H9 (cell line): ENCODE data around the gene ASCL3. TPM values are rescaled to one million over a fixed set of nuclear protein-coding genes. Genes with fewer than 3 reads are reported as not detected.
A peak's percentile ranks its signal among the peaks of the same experiment; 100 is the strongest.

ENCODE experiments used
- DNase-seq: peaks from one replicate; pipeline ENCODE4 v3.0.0-alpha.2; 2017
- H2AFZ ChIP-seq: one replicate; pipeline ENCODE4 v1.6.1; 2013; ENCODE audit warnings: mild to moderate bottlenecking, low read length, control low read depth, moderate library complexity
- H2AK5ac ChIP-seq: 2 replicates; pipeline ENCODE4 v1.6.1; 2013; ENCODE audit warnings: low read length, control low read depth, mixed read lengths; ENCODE audit not compliant: insufficient read length
- H2BK120ac ChIP-seq: one replicate; pipeline ENCODE4 v1.6.1; 2013; ENCODE audit warnings: low read depth, mild to moderate bottlenecking, low read length, control low read depth, inconsistent platforms; ENCODE audit not compliant: poor library complexity, severe bottlenecking
- H2BK12ac ChIP-seq: 2 replicates; pipeline ENCODE4 v1.6.1; 2013; ENCODE audit warnings: low read length, control low read depth, mixed read lengths, low read depth; ENCODE audit not compliant: insufficient read length
- H2BK15ac ChIP-seq: 2 replicates; pipeline ENCODE4 v1.6.1; 2013; ENCODE audit warnings: low read depth, low read length, control low read depth
- H2BK20ac ChIP-seq: one replicate; pipeline ENCODE4 v1.6.1; 2013; ENCODE audit warnings: low read depth, mild to moderate bottlenecking, low read length, control low read depth, inconsistent platforms; ENCODE audit not compliant: poor library complexity, severe bottlenecking
- H2BK5ac ChIP-seq: 2 replicates; pipeline ENCODE4 v1.6.1; 2013; ENCODE audit warnings: low read length, control low read depth, mixed read lengths; ENCODE audit not compliant: insufficient read length
- H3K14ac ChIP-seq: 2 replicates; pipeline ENCODE4 v1.6.1; 2013; ENCODE audit warnings: low read length, control low read depth; ENCODE audit not compliant: insufficient read depth
- H3K18ac ChIP-seq: 2 replicates; pipeline ENCODE4 v1.6.1; 2013; ENCODE audit warnings: low read depth, mild to moderate bottlenecking, mixed read lengths, low read length, control low read depth; ENCODE audit not compliant: insufficient read length
- H3K23ac ChIP-seq: 2 replicates; pipeline ENCODE4 v1.6.1; 2013; ENCODE audit warnings: low read length, control low read depth, mixed read lengths, low read depth; ENCODE audit not compliant: insufficient read length
- H3K23me2 ChIP-seq: 2 replicates; pipeline ENCODE4 v1.6.1; 2013; ENCODE audit warnings: low read depth, mild to moderate bottlenecking, mixed read lengths, low read length, control low read depth; ENCODE audit not compliant: insufficient read length, poor library complexity, severe bottlenecking
- H3K27ac ChIP-seq: 2 replicates; pipeline ENCODE4 v1.5.1; 2013; ENCODE audit warnings: low read length, control low read depth, mixed read lengths, low read depth; ENCODE audit not compliant: insufficient read length
- H3K27me3 ChIP-seq: 2 replicates; pipeline ENCODE4 v1.6.1; 2013; ENCODE audit warnings: low read length, control low read depth, inconsistent platforms; ENCODE audit not compliant: insufficient read depth
- H3K4ac ChIP-seq: 2 replicates; pipeline ENCODE4 v1.6.1; 2013; ENCODE audit warnings: low read depth, mild to moderate bottlenecking, control low read depth, inconsistent platforms, low read length, moderate library complexity
- H3K4me1 ChIP-seq: 2 replicates; pipeline ENCODE4 v1.6.1; 2013; ENCODE audit warnings: low read length, control low read depth, inconsistent platforms; ENCODE audit not compliant: insufficient read depth
- H3K4me2 ChIP-seq: 2 replicates; pipeline ENCODE4 v1.6.1; 2013; ENCODE audit warnings: low read length, control low read depth, mixed read lengths; ENCODE audit not compliant: insufficient read length, insufficient read depth
- H3K56ac ChIP-seq: 2 replicates; pipeline ENCODE4 v1.6.1; 2013; ENCODE audit warnings: low read depth, mild to moderate bottlenecking, mixed read lengths, low read length, control low read depth; ENCODE audit not compliant: insufficient read length
- H3K79me1 ChIP-seq: 2 replicates; pipeline ENCODE4 v1.6.1; 2013; ENCODE audit warnings: low read depth, mild to moderate bottlenecking, moderate library complexity, low read length, control low read depth, inconsistent platforms; ENCODE audit not compliant: insufficient read depth, poor library complexity, severe bottlenecking
- H3K79me2 ChIP-seq: 2 replicates; pipeline ENCODE4 v1.6.1; 2013; ENCODE audit warnings: low read length, control low read depth, inconsistent platforms; ENCODE audit not compliant: insufficient read depth
- H3K9ac ChIP-seq: 2 replicates; pipeline ENCODE4 v1.6.1; 2013; ENCODE audit warnings: low read length, control low read depth, mixed read lengths; ENCODE audit not compliant: insufficient read length; ENCODE audit errors: extremely low read depth
- H3K9me3 ChIP-seq: one replicate; pipeline ENCODE4 v1.6.1; 2013; ENCODE audit warnings: low read depth, low read length, inconsistent platforms; ENCODE audit not compliant: control insufficient read depth
- H3T11ph ChIP-seq: one replicate; pipeline ENCODE4 v1.6.1; 2013; ENCODE audit warnings: mild to moderate bottlenecking, low read length, control low read depth, inconsistent platforms
- H4K20me1 ChIP-seq: one replicate; pipeline ENCODE4 v1.6.1; 2013; ENCODE audit not compliant: control insufficient read depth, insufficient read length, insufficient read depth
- H4K5ac ChIP-seq: 2 replicates; pipeline ENCODE4 v1.6.1; 2013; ENCODE audit warnings: low read depth, mild to moderate bottlenecking, mixed read lengths, low read length, control low read depth; ENCODE audit not compliant: insufficient read length
- H4K8ac ChIP-seq: replicated peaks from 2 replicates; pipeline ENCODE4 v1.6.1; 2013; ENCODE audit warnings: low read length, control low read depth, mixed read lengths, low read depth; ENCODE audit not compliant: insufficient read length
- H4K91ac ChIP-seq: 2 replicates; pipeline ENCODE4 v1.6.1; 2013; ENCODE audit warnings: low read depth, mild to moderate bottlenecking, moderate library complexity, mixed read lengths, low read length, control low read depth; ENCODE audit not compliant: insufficient read length
- H3K27ac Mint-ChIP-seq, 3 experiments: 2 replicates in 2 of 3; 3 replicates in 1 of 3; pipeline ENCODE4 v1.8.0; 2020 to 2021; ENCODE audit warnings: mixed read lengths in 3 of 3, mild to moderate bottlenecking in 1 of 3, moderate library complexity in 1 of 3
- H3K27me3 Mint-ChIP-seq: 2 replicates; pipeline ENCODE4 v1.8.0; 2021; ENCODE audit warnings: low read depth, mild to moderate bottlenecking, moderate library complexity, mixed read lengths
- H3K36me3 Mint-ChIP-seq, 3 experiments: 2 replicates in 2 of 3; 3 replicates in 1 of 3; pipeline ENCODE4 v1.8.0; 2020 to 2021; ENCODE audit warnings: low read depth in 3 of 3, mixed read lengths in 3 of 3; ENCODE audit not compliant: insufficient read depth in 1 of 3
- H3K4me1 Mint-ChIP-seq, 2 experiments: 2 replicates each; pipeline ENCODE4 v1.8.0; 2020; ENCODE audit warnings: mixed read lengths in 2 of 2
- H3K4me3 Mint-ChIP-seq, 2 experiments: 2 replicates in 1 of 2; 3 replicates in 1 of 2; pipeline ENCODE4 v1.8.0; 2020 to 2021; ENCODE audit warnings: mild to moderate bottlenecking in 2 of 2, mixed read lengths in 2 of 2, moderate library complexity in 1 of 2
- H3K9me3 Mint-ChIP-seq, 2 experiments: 2 replicates in 1 of 2; 3 replicates in 1 of 2; pipeline ENCODE4 v1.8.0; 2020; ENCODE audit warnings: mild to moderate bottlenecking in 2 of 2, mixed read lengths in 2 of 2, moderate library complexity in 1 of 2
- CTCF ChIP-seq: fragments of 200-600 bp; sonication (generic); conservative IDR thresholded peaks from 3 replicates; pipeline ENCODE4 v1.8.0; 2021; ENCODE audit warnings: antibody characterized with exemption, mild to moderate bottlenecking
- WGBS: extraction: QIAGEN DNeasy Blood & Tissue Kit; methylation state at CpG from one replicate; pipeline ENCODE4 v1.1.7; 2013; ENCODE audit warnings: missing lambda C conversion rate, low lambda C conversion rate, mixed read lengths; ENCODE audit not compliant: insufficient read length; ENCODE audit errors: extremely low coverage; 5-methylcytosine and 5-hydroxymethylcytosine counted together
- total RNA-seq: library from RNA; stranded (reverse); gene quantifications from 2 replicates; pipeline ENCODE4 v1.2.1, GENCODE V29; 2021

ASCL3 gene
- total RNA-seq, 1 experiment from 2014 or later = not detected

DNA sequence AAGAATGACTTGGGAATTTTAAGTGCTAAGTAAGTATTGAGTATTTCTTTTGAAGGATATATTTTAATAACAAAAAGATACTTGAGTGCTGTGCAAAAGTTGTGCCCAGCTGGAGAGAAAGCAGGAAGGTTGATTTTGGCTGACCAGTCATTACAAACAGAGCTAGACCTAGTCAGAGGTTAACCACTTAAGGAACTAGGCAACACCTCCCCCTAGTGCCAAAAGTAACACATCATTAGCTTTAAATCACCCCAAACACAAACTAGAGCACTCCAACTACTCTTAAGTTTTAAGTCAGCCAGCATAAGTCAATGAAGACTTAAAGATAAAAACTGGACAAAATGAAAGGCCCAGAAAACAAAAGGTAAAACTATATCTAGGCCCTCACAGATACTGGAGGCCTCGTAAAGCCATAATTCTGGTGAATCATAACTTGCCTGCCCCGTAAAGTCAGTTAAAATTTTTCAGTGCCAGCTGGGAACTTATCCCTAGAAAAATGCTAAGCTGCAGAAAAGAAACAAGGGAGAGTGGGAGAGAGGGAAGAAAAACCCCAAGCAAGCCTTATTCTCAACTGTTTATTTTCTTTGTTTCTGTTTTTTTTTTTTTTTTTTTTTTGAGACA is 16.8 kb upstream of the ASCL3 start:
- peaks cover 5 to 17% (median 16%) of the 10 kb centered on the region in 3 experiments for H3K36me3 Mint-ChIP-seq
- Histone ChIP-seq H4K91ac (no peak overlapping the region), H4K20me1 (no peaks in the 10 kb centered on the region), H3K79me1 (no peaks in the 10 kb centered on the region), H2BK12ac (no peak overlapping the region), H4K5ac (no peak overlapping the region), H3K14ac (no peak overlapping the region), H2AFZ (no peak overlapping the region), H2AK5ac (no peak overlapping the region), H2BK20ac (no peak overlapping the region), H3K27me3 (no peaks in the 10 kb centered on the region), H2BK5ac (no peak overlapping the region), H3K27ac (no peak overlapping the region), H3K9ac (no peak overlapping the region), H3K56ac (no peak overlapping the region), H3K23ac (no peak overlapping the region), H3K79me2 (0 out of 2 replicates have a peak, but pooled peaks cover 1% of the 10 kb centered on the region), H3K4ac (no peak overlapping the region), H3K9me3 (no peaks in the 10 kb centered on the region), H2BK15ac (no peak overlapping the region), H4K8ac (no peak overlapping the region), H3T11ph (no peak overlapping the region), H3K4me1 (no peaks in the 10 kb centered on the region), H3K4me2 (no peak overlapping the region), H3K18ac (no peak overlapping the region), H2BK120ac (no peak overlapping the region), H3K23me2 (peaks cover 2% of the 10 kb centered on the region)
- H3K9me3 Mint-ChIP-seq = peaks cover 2 to 6% of the 10 kb centered on the region in 2 experiments; a peak in 3 of 5 replicates
- peak; percentile 75 for TF ChIP-seq CTCF
- peaks cover 9 to 10% of the 10 kb centered on the region in 2 experiments for H3K4me1 Mint-ChIP-seq
- no peak overlapping the region for H3K4me3 Mint-ChIP-seq
- WGBS = no CpG with 5 or more reads among the region's 2 CpGs
- DNase-seq = peak; percentile 34
- no peak overlapping the region for H3K27ac Mint-ChIP-seq
- no peaks in the 10 kb centered on the region for H3K27me3 Mint-ChIP-seq
